Measurements from ENCODE around the gene RNF4. TPM values are rescaled to one million over a fixed set of nuclear protein-coding genes. Genes with fewer than 3 reads are reported as not detected.

Gene RNF4
- total RNA-seq, 1 donor from 2014 or later: 86.7 TPM

DNA sequence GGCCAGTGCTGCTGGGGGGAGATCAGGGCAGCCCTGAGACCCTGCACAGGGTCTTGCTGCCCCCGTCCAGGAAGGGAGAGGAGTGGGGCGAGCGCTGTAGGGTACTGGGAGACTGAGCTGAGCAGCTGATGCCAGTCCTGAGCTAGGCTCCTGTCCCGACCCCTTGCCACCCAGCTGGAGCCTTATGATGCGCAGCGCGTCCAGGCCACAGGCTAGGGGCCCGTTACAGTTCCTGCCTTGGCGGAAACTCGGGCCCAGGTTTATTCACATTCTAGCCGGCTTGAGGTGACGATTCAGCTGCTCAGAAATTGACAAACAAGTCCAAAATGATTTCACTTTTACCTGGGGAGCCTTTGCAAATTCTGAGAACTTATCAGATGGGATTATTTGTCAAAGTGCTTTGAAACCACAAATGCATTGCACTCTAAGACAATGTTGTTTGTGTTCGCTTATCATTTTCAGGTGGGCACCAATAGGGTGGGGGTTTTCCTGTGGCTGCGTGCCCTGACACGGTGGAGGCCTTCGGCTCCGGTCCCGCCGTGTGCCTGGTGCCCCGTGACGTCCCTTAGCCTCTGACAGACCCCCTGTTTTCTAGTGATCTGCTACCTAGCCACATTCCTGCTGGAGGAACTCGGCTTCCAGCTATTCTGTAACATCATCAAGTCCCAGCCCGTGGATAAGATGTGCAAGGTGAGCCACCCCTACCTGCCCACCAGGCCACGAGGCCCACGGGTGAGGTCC lies 31.3 kb upstream of the RNF4 start:
- no peak for DNase-seq (ENCODE audit: low read depth)
- no peak overlapping the region for H3K4me3 ChIP-seq (ENCODE audit: low read depth, low read length)
- TF ChIP-seq, protein P1, sequence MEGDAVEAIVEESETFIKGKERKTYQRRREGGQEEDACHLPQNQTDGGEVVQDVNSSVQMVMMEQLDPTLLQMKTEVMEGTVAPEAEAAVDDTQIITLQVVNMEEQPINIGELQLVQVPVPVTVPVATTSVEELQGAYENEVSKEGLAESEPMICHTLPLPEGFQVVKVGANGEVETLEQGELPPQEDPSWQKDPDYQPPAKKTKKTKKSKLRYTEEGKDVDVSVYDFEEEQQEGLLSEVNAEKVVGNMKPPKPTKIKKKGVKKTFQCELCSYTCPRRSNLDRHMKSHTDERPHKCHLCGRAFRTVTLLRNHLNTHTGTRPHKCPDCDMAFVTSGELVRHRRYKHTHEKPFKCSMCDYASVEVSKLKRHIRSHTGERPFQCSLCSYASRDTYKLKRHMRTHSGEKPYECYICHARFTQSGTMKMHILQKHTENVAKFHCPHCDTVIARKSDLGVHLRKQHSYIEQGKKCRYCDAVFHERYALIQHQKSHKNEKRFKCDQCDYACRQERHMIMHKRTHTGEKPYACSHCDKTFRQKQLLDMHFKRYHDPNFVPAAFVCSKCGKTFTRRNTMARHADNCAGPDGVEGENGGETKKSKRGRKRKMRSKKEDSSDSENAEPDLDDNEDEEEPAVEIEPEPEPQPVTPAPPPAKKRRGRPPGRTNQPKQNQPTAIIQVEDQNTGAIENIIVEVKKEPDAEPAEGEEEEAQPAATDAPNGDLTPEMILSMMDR (conservative IDR thresholded peaks at IDR 0.05; ENCODE audit: low read depth, low read length): no peak

DNA sequence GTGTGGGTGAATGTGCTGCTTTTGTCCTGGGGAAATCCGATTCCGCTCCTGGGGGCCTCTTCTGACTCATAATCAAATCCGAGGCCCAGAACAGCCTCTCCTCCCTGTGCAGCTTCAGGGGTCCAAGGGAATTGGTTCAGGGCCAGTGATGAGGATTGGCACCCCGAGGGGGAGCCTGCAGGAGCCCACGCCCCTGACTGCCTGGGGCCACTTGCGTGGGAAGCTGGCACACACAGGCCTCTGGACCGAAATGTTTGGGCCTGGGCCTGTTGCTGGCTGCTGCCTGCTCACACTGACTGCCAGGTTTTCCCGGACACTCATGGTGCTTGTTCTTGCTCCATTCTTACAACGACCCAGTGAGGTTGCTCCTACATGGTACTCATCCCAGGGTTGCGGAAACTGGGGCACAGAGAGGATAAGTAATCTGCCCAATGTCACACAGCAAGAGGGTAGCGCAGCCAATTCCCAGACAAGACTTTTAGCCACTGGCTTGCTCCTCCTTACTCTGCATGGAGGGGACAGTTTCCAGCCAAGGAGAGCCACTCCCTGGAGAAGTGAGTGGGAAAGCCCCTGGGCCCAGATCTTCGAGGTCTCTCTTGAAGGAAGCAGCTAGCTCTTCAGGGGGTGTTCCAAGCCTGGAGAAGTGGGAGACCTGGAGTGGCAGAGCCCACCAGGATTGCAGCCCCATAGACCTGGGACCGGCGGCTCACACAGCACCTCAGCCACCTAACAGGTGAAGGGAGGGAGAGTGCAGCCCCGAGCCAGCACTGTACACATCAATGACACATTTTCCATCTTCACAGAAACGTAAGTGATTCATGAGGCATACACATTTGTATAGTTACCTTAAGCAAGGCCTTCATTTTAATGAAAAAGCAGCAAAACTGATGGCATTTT lies 29.8 kb upstream of the RNF4 start:
- no peak overlapping the region for H3K4me3 ChIP-seq (ENCODE audit: low read depth, low read length)
- TF ChIP-seq, protein P1 (conservative IDR thresholded peaks at IDR 0.05; ENCODE audit: low read depth, low read length): no peak
- DNase-seq (ENCODE audit: low read depth): no peak

DNA sequence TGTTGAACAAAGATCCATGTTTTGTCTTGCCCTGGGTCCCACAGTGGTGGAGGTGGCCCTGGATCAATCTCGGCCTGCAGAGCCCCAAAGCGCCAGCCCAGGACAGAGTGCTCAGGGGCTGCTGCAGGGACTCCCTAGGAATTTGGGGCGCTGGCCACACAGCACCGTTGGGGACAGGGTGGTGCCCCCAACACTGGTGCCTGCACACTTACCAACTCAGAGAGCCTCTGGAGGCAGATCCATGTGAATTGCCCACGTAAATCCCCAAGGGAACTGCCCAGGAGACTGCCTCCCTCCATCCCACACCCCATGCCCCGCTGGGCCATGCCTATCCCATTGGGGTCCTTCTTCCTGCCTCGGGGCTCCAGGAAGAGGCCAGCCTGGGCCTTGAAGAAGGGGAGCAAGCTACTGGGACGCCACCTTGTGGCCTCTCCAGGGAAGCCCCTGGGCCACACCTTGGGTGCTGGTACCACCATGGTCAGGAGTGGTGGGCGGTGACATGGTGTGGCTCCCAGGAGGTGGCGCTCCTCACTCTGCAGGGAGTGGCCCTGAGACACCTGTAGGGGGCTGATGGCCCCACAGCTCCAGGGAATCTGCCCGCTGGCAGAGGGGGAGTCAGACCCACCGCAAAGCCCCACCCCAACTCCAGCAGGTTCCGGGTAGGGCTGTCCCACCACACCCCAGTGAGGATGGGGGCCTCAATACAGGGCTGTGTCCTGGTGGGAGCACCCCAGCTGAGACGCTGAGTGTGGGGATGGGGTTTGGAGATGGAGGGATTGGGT lies 27.3 kb upstream of the RNF4 start:
- TF ChIP-seq, protein P1 (conservative IDR thresholded peaks at IDR 0.05; ENCODE audit: low read depth, low read length): peak; percentile 87
- no peak for DNase-seq (ENCODE audit: low read depth)
- H3K4me3 ChIP-seq (ENCODE audit: low read depth, low read length): no peak overlapping the region

DNA sequence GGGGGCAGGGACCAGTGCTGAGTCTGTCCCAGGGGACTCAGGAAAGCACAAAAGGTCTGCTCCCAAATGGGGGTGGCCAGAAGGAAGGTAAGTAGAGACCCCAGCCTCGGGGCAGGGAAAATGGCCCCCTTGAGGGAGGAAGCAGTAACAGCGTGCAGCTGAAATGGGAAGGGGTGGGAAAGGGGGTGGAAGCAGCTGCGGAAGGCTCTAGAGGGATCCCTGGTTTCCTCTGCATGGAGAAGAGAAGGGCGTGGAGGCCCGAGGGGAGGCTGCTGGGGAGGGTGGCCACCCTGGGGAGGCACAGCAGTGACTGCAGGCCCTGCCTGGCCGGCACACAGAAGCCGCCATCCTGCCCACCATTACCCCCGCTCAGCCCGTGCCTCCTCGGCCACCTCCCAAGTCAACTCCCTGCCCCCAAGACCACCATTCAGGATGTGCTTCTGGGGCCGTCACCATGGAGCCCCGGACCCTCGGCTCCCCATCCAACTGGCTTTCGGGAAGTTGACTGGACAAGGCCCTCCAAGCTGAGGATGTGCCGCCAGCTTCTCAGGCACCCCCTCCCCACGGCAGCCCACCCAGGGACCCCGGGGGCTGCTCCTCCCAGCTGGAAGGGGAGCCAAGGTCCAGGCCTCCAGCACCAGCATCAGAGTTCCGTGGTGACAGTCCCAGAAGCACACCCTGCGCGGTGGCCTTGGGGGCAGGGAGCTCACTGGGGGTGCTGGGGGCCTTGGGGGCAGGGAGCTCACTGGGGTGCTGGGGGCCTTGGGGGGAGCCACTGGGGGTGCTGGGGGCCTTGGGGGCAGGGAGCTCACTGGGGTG lies 26.5 kb upstream of the RNF4 start:
- TF ChIP-seq, protein P1 (conservative IDR thresholded peaks at IDR 0.05; ENCODE audit: low read depth, low read length): no peak
- H3K4me3 ChIP-seq (ENCODE audit: low read depth, low read length): no peak overlapping the region
- DNase-seq (ENCODE audit: low read depth): no peak

DNA sequence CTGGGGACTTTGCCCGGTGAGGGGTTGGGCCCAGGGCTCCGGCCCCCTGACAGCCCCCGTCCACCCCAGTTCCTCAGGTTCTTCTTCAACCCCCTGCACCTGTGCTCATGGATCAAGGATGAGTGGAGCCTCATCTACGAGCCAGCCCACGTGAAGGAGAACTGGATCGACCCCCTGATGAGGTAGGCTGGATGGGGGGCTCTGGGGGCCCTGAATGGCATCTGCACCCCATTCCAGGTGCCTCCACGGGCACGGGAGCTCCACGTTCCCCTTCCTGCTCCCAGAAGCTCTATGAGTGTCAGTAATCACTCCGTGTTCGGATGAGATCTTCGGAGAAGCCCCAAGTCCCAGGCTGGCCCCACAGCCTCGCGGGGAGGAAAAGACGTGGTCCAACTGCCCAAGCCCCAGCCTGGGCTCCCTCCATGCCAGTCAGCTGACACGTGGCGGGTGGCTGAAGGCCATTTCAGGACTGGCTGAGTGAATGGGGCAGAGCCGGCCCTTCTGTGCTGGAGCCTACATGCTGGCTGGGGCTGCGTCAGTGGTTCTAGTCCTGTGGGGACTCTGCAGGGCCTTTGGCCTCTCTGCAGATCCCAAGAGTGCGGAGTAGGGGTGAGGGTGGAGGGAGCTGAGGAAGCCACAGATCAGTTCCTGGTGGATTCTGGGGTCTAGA lies 25.7 kb upstream of the RNF4 start:
- TF ChIP-seq, protein P1 (conservative IDR thresholded peaks at IDR 0.05; ENCODE audit: low read depth, low read length): no peak
- DNase-seq (ENCODE audit: low read depth): no peak
- H3K4me3 ChIP-seq (ENCODE audit: low read depth, low read length): no peak overlapping the region

Measured in epithelial cell of proximal tubule (primary cell).